Measurements from ENCODE around the gene COL28A1.

COL28A1 gene

GRCh38 chr7:7452652-7453051 is 83.0 kb downstream of the COL28A1 start:
- DNase-seq = no peak

GRCh38 chr7:7452119-7452518 is 83.6 kb downstream of the COL28A1 start:
- DNase-seq = no peak

GRCh38 chr7:7449055-7449454 is 86.6 kb downstream of the COL28A1 start:
- no peak for DNase-seq

- DNase-seq = no peak
Observed at GRCh38 chr7:7446616-7447015, 89.1 kb downstream of the COL28A1 start.

- no peak for DNase-seq
Observed at GRCh38 chr7:7443806-7444350, 91.8 kb downstream of the COL28A1 start.

- no peak for DNase-seq
Observed at GRCh38 chr7:7439564-7439963, 96.1 kb downstream of the COL28A1 start.

- no peak for DNase-seq
Observed at GRCh38 chr7:7438851-7439250, 96.8 kb downstream of the COL28A1 start.

GRCh38 chr7:7435978-7436377 is 99.7 kb downstream of the COL28A1 start:
- no peak for DNase-seq

- DNase-seq = no peak
Observed at GRCh38 chr7:7434329-7434728, 101.3 kb downstream of the COL28A1 start.

GRCh38 chr7:7433811-7434210 is 101.9 kb downstream of the COL28A1 start:
- DNase-seq = no peak

- DNase-seq = no peak
Observed at GRCh38 chr7:7432979-7433378, 102.7 kb downstream of the COL28A1 start.

GRCh38 chr7:7428806-7429205 is 106.9 kb downstream of the COL28A1 start:
- DNase-seq = no peak

GRCh38 chr7:7427363-7427762 is 108.3 kb downstream of the COL28A1 start:
- DNase-seq = no peak

GRCh38 chr7:7426676-7427075 is 109.0 kb downstream of the COL28A1 start:
- DNase-seq = no peak

- DNase-seq = no peak
Observed at GRCh38 chr7:7425321-7425720, 110.4 kb downstream of the COL28A1 start.

GRCh38 chr7:7424151-7424873 is 111.4 kb downstream of the COL28A1 start:
- DNase-seq = peak; percentile 77

GRCh38 chr7:7422641-7423040 is 113.0 kb downstream of the COL28A1 start:
- DNase-seq = no peak

GRCh38 chr7:7421826-7422225 is 113.8 kb downstream of the COL28A1 start:
- no peak for DNase-seq

GRCh38 chr7:7418997-7419396 is 116.7 kb downstream of the COL28A1 start:
- DNase-seq = no peak

GRCh38 chr7:7417851-7418250 is 117.8 kb downstream of the COL28A1 start:
- no peak for DNase-seq

GRCh38 chr7:7417414-7417813 is 118.3 kb downstream of the COL28A1 start:
- no peak for DNase-seq

- DNase-seq = no peak
Observed at GRCh38 chr7:7416031-7416858, 119.4 kb downstream of the COL28A1 start.

GRCh38 chr7:7414791-7415603 is 120.7 kb downstream of the COL28A1 start:
- DNase-seq = no peak
